HPDE6-E6E7 (cell line): ENCODE data around the gene ARL16.

Experiments
- DNase-seq: peaks from one replicate; pipeline ENCODE4 v3.0.0; 2011; ENCODE audit warnings: missing footprints; ENCODE audit errors: extremely low spot score

Gene ARL16

GRCh38 chr17:81683584-81684441 is at the start of gene ARL16, which contains the start of gene HGS:
ARL16 (minus strand) TSS chr17:81683797; CDS start chr17:81683753, 44 bp downstream.
HGS (plus strand) TSS chr17:81684011; CDS start chr17:81684067, 56 bp downstream.
- DNase-seq: peak; percentile 99

- no peak for DNase-seq
Observed at GRCh38 chr17:81727324-81728031, 43.9 kb upstream of the ARL16 start.

GRCh38 chr17:81726004-81726403 is 42.4 kb upstream of the ARL16 start:
- DNase-seq: no peak

- no peak for DNase-seq
Observed at GRCh38 chr17:81725439-81725838, 41.8 kb upstream of the ARL16 start.

- DNase-seq: no peak
Observed at GRCh38 chr17:81723651-81724209, 40.1 kb upstream of the ARL16 start.

- DNase-seq: no peak
Observed at GRCh38 chr17:81722184-81723120, 38.9 kb upstream of the ARL16 start.

GRCh38 chr17:81720267-81721071 is 36.9 kb upstream of the ARL16 start:
- no peak for DNase-seq

- DNase-seq: no peak
Observed at GRCh38 chr17:81719410-81720266, 36.0 kb upstream of the ARL16 start.

- DNase-seq: no peak
Observed at GRCh38 chr17:81717766-81718089, 34.1 kb upstream of the ARL16 start.

GRCh38 chr17:81717049-81717765 is 33.6 kb upstream of the ARL16 start:
- no peak for DNase-seq

- no peak for DNase-seq
Observed at GRCh38 chr17:81716674-81716996, 33.0 kb upstream of the ARL16 start.

- DNase-seq: no peak
Observed at GRCh38 chr17:81715872-81716673, 32.5 kb upstream of the ARL16 start.

- DNase-seq: no peak
Observed at GRCh38 chr17:81715107-81715871, 31.7 kb upstream of the ARL16 start.

- no peak for DNase-seq
Observed at GRCh38 chr17:81714412-81715106, 31.0 kb upstream of the ARL16 start.

GRCh38 chr17:81713556-81714411 is 30.2 kb upstream of the ARL16 start:
- DNase-seq: no peak

- DNase-seq: no peak
Observed at GRCh38 chr17:81713004-81713555, 29.5 kb upstream of the ARL16 start.
